ENCODE results near the gene ATAD3A.
"Not testable (repeated sequence)": the region's sequence is repeated elsewhere in the genome, so short reads cannot be mapped to it uniquely, and the experiment has no call there.

GRCh38 chr1:1514376-1514775 lies 2.4 kb downstream of the ATAD3A start:
- not testable (repeated sequence) for TF ChIP-seq CTCF (IDR thresholded peaks at IDR 0.05; ENCODE audit: poor library complexity); EZH2 (IDR thresholded peaks at IDR 0.05; ENCODE audit: borderline replicate concordance)

Data from hepatocyte (in vitro differentiated cells).